GM10266 (cell line): Measurements from ENCODE around the gene NTN1.

Experiments
- DNase-seq: peaks from one replicate; pipeline ENCODE4 v3.0.0; 2012; ENCODE audit errors: extremely low spot score
- CTCF ChIP-seq: IDR thresholded peaks from 2 replicates; pipeline ENCODE4 v1.5.1; 2012; ENCODE audit warnings: mild to moderate bottlenecking, low read depth; ENCODE audit not compliant: control insufficient read depth, insufficient read depth; ENCODE audit errors: missing control alignments

NTN1 gene

GRCh38 chr17:9226794-9227135, 205.5 kb downstream of the NTN1 start:
- no peak for TF ChIP-seq CTCF

GRCh38 chr17:9227819-9228407, 206.6 kb downstream of the NTN1 start:
- TF ChIP-seq CTCF: no peak
- DNase-seq: no peak

More at GRCh38 chr17:9226794-9227135, 205.5 kb downstream of the NTN1 start:
- DNase-seq: no peak

GRCh38 chr17:9228408-9229159, 207.3 kb downstream of the NTN1 start:
- DNase-seq: no peak
- TF ChIP-seq CTCF: no peak

GRCh38 chr17:9229160-9229825, 208.0 kb downstream of the NTN1 start:
- TF ChIP-seq CTCF: no peak
- no peak for DNase-seq

- TF ChIP-seq CTCF: no peak
- DNase-seq: no peak
These were observed 208.5 kb downstream of the NTN1 start for GRCh38 chr17:9229826-9230201.

GRCh38 chr17:9230346-9230745, 209.0 kb downstream of the NTN1 start:
- no peak for DNase-seq
- TF ChIP-seq CTCF: no peak

DNA sequence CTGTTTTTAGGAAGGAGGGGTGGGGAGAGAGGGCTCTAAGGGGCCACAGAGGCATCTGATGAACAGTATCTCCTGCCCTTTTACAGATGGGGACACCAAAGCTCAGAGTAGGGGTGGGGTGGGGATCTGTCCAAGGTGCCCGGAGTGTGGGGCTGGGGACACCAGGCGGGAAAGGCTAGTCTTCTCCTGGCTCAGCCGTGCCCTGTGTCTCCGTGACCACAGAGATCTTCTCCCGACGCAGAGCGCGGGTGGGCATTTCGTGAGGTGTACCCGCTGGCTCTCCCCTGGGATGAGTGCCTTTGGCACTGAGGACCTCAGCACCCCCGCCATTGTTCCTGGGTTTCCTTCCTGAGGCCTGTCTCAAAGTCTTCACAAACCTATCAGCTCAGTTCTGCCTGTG, 209.6 kb downstream of the NTN1 start:
- DNase-seq: no peak
- no peak for TF ChIP-seq CTCF
